PC-3 (cell line): ENCODE measurements around the gene ADK.
"Not testable (repeated sequence)": the region's sequence is repeated elsewhere in the genome, so short reads cannot be mapped to it uniquely, and the experiment has no call there.

Experiments used
- EZH2 ChIP-seq: fragments of 300-600 bp; sonication (generic); IDR thresholded peaks from one replicate; pipeline ENCODE4 v1.6.1; 2017; ENCODE audit warnings: antibody characterized with exemption, mild to moderate bottlenecking, low read length; ENCODE audit not compliant: unreplicated experiment
- EZH2phosphoT487 ChIP-seq: fragments of 300-600 bp; sonication (generic); IDR thresholded peaks from 2 replicates; pipeline ENCODE4 v1.6.1; 2018; ENCODE audit warnings: mild to moderate bottlenecking, antibody characterized with exemption, low read length, borderline replicate concordance
- TF ChIP-seq, protein P1 (sequence below): fragments of 300-600 bp; sonication (generic); conservative IDR thresholded peaks from 2 replicates; pipeline ENCODE4 v1.5.1; 2017; ENCODE audit warnings: antibody characterized with exemption, low read depth, mild to moderate bottlenecking, low read length

DNA sequence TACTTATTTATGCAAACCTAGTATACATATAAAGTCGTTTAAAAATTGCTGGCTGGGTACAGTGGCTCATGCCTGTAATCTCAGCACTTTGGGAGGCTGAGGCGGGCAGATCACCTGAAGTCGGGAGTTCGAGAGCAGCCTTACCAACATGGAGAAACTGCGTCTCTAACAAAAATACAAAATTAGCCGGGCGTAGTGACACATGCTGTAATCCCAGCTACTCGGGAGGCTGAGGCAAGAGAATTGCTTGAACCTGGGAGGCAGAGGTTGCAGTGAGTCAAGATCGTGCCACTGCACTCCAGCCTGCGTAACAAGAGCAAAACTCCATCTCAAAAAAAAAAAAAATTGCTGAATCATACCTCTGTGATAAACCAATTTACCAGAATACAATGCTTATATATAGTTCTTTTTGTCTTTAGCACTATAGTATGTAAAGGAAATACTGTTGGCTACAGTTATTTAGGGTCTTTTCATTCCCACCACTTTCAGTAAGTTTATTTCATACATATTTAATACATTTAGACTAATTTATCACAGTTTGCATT, 325.2 kb downstream of the ADK start:
- not testable (repeated sequence) for TF ChIP-seq EZH2, EZH2phosphoT487
- TF ChIP-seq, protein P1, sequence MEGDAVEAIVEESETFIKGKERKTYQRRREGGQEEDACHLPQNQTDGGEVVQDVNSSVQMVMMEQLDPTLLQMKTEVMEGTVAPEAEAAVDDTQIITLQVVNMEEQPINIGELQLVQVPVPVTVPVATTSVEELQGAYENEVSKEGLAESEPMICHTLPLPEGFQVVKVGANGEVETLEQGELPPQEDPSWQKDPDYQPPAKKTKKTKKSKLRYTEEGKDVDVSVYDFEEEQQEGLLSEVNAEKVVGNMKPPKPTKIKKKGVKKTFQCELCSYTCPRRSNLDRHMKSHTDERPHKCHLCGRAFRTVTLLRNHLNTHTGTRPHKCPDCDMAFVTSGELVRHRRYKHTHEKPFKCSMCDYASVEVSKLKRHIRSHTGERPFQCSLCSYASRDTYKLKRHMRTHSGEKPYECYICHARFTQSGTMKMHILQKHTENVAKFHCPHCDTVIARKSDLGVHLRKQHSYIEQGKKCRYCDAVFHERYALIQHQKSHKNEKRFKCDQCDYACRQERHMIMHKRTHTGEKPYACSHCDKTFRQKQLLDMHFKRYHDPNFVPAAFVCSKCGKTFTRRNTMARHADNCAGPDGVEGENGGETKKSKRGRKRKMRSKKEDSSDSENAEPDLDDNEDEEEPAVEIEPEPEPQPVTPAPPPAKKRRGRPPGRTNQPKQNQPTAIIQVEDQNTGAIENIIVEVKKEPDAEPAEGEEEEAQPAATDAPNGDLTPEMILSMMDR: not testable (repeated sequence)
